ENCODE results near the gene HNRNPU. TPM values are rescaled to one million over a fixed set of nuclear protein-coding genes. Genes with fewer than 3 reads are reported as not detected.
"Not testable (repeated sequence)": the region's sequence is repeated elsewhere in the genome, so short reads cannot be mapped to it uniquely, and the experiment has no call there.

The HNRNPU gene
- polyA plus RNA-seq, 3 donors, result 71.5 to 197 (median 143) TPM

DNA sequence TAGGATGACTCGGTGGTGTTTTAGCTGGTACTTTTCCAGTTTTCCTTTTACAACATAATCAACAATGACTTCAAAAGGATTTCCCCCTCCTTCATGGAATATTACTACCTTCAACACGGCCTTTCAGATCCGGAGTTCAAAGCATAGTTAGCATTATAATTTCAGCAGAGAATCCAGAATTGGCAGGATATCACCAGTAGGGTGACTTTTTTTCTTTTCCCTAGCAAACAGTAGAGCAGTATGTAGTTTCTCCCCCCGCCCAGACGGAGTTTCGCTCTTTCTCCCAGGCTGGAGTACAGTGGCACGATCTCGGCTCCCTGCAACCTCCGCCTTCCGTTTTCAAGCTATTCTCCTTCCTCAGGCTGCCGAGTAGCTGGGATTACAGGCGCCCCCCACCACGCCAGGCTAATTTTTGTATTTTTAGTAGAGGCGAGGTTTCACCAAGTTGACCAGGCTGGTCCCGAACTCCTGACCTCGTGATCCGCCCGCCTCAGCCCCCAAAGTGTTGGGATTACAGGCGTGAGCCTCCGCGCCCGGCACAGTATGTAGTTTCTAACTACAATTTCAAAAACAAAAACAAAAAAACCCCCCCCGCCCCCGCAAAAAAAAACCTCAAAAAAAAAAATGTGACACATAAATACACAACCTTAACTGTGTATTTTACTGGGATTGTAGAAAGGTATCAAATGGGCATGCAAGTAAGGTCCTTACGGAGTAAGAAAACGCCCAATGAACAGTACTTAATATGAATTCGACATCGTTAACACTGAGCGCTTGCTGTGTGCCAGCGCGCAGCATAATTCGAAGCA, 30.4 kb downstream of the HNRNPU start:
- H3K9me3 ChIP-seq (replicated peaks in 1 of 2; ENCODE audit: control insufficient read depth in 1 of 2, insufficient read depth in 1 of 2, low read length in 2 of 2), result no peaks in the 10 kb centered on the region
- H2AFZ ChIP-seq (ENCODE audit: insufficient read depth, low read depth, low read length, poor library complexity, severe bottlenecking), result peak overlapping the region; percentile 80
- H4K20me1 ChIP-seq (ENCODE audit: insufficient read depth, low read length), result no peaks in the 10 kb centered on the region
- H3K4me3 ChIP-seq (replicated peaks in 1 of 3; ENCODE audit: low read depth in 2 of 3, low read length in 3 of 3), result peak overlapping the region; percentile 88 to 95 (median 95)
- H3K27ac Mint-ChIP-seq, result peak overlapping the region; percentile 97 to 100 (median 99)
- peak overlapping the region; percentile 93 to 95 for H3K27ac ChIP-seq (ENCODE audit: low read depth in 1 of 2, low read length in 2 of 2)
- WGBS (ENCODE audit: insufficient coverage), result 0% methylated on average over 11 of the region's 32 CpGs
- no peaks in the 10 kb centered on the region for H3K27me3 ChIP-seq (ENCODE audit: control insufficient read depth in 2 of 2, insufficient read depth in 2 of 2, low read length in 2 of 2)
- peak overlapping the region; percentile 91 to 93 for H3K4me3 Mint-ChIP-seq
- H3K4me1 Mint-ChIP-seq, result peaks cover 34% of the 10 kb centered on the region
- DNase-seq, result peak; percentile 53 to 73 (median 68)
- peaks cover 8 to 15% of the 10 kb centered on the region in 2 donors for H3K36me3 ChIP-seq (replicated peaks in 1 of 2; ENCODE audit: control insufficient read depth in 1 of 2, insufficient read depth in 2 of 2, low read length in 2 of 2)
- H3K79me2 ChIP-seq (ENCODE audit: insufficient read depth, low read length), result peaks cover 33% of the 10 kb centered on the region
- peaks cover 19 to 35% of the 10 kb centered on the region in 2 donors for H3K4me1 ChIP-seq (ENCODE audit: control insufficient read depth in 1 of 2, insufficient read depth in 2 of 2, low read length in 2 of 2)
- peaks cover 24 to 31% of the 10 kb centered on the region in 2 donors for H3K36me3 Mint-ChIP-seq
- H3K4me2 ChIP-seq (replicated peaks; ENCODE audit: extremely low read depth, low read length, poor library complexity, severe bottlenecking), result peak overlapping the region; percentile 95
- no peaks in the 10 kb centered on the region for H3K9me3 Mint-ChIP-seq
- intact Hi-C loops (cut with micrococcal nuclease), result loop anchor here (2.0 to 10.0 kb wide), 4 partner anchors 29 to 179 kb away; partner anchors contain the start of gene DESI2 (in 1 of the 2)
- TF ChIP-seq CTCF (IDR thresholded peaks at IDR 0.05), result peak; percentile 54
- no peaks in the 10 kb centered on the region for H3K27me3 Mint-ChIP-seq (ENCODE audit: low read depth in 3 of 3)
- H3K9ac ChIP-seq (ENCODE audit: insufficient read depth, low read length, poor library complexity, severe bottlenecking), result peak overlapping the region; percentile 94

GRCh38 chr1:244833260-244833659, 31.1 kb downstream of the HNRNPU start:
- not testable (repeated sequence) for H3K27me3 Mint-ChIP-seq (ENCODE audit: low read depth in 3 of 3); H3K9me3 Mint-ChIP-seq; DNase-seq; H3K9me3 ChIP-seq (replicated peaks in 1 of 2; ENCODE audit: control insufficient read depth in 1 of 2, insufficient read depth in 1 of 2, low read length in 2 of 2); H3K27me3 ChIP-seq (ENCODE audit: control insufficient read depth in 2 of 2, insufficient read depth in 2 of 2, low read length in 2 of 2); H4K20me1 ChIP-seq (ENCODE audit: insufficient read depth, low read length)
- Mint-ChIP-seq H3K36me3 (peaks cover 22 to 31% of the 10 kb centered on the region in 2 donors), H3K4me1 (peaks cover 28% of the 10 kb centered on the region), H3K27ac (peak overlapping the region; percentile 70 to 100 (median 99)), H3K4me3 (peak overlapping the region; percentile 91 to 93)
- Histone ChIP-seq H3K4me2 (replicated peaks; ENCODE audit: extremely low read depth, low read length, poor library complexity, severe bottlenecking) (peak overlapping the region; percentile 95), H3K4me1 (ENCODE audit: control insufficient read depth in 1 of 2, insufficient read depth in 2 of 2, low read length in 2 of 2) (peaks cover 19 to 35% of the 10 kb centered on the region in 2 donors), H3K36me3 (replicated peaks in 1 of 2; ENCODE audit: control insufficient read depth in 1 of 2, insufficient read depth in 2 of 2, low read length in 2 of 2) (peaks cover 8 to 21% of the 10 kb centered on the region in 2 donors), H3K4me3 (replicated peaks in 1 of 3; ENCODE audit: low read depth in 2 of 3, low read length in 3 of 3) (peak overlapping the region; percentile 88 to 95 (median 95)), H3K27ac (ENCODE audit: low read depth in 1 of 2, low read length in 2 of 2) (peak overlapping the region; percentile 93 to 95), H2AFZ (ENCODE audit: insufficient read depth, low read depth, low read length, poor library complexity, severe bottlenecking) (peak overlapping the region; percentile 80), H3K9ac (ENCODE audit: insufficient read depth, low read length, poor library complexity, severe bottlenecking) (peak overlapping the region; percentile 94), H3K79me2 (ENCODE audit: insufficient read depth, low read length) (peaks cover 27% of the 10 kb centered on the region)
- 0% methylated on average over 2 of the region's 8 CpGs for WGBS (ENCODE audit: insufficient coverage)
- intact Hi-C loops (cut with micrococcal nuclease), result loop anchor here (10.0 kb wide), 2 partner anchors 142 to 178 kb away; partner anchors contain the start of gene DESI2 (in 1 of the 2)

Measured in CD14-positive monocyte (primary cell).